GM19452 (cell line): ENCODE results near the gene USP9X.
A peak's percentile ranks its signal among the peaks of the same experiment; 100 is the strongest.
"Not testable (repeated sequence)": the region's sequence is repeated elsewhere in the genome, so short reads cannot be mapped to it uniquely, and the experiment has no call there.

Experiments
- ATAC-seq: cut with Tn5 transposase; IDR thresholded peaks from one replicate; pipeline ENCODE4 v1.9.1; 2021; ENCODE audit not compliant: unreplicated experiment

USP9X gene

GRCh38 chrX:41118156-41118555, 32.9 kb downstream of the USP9X start:
- ATAC-seq: no peak

GRCh38 chrX:41119803-41120202, 34.6 kb downstream of the USP9X start:
- ATAC-seq: no peak

GRCh38 chrX:41121766-41122165, 36.5 kb downstream of the USP9X start:
- ATAC-seq: no peak

DNA sequence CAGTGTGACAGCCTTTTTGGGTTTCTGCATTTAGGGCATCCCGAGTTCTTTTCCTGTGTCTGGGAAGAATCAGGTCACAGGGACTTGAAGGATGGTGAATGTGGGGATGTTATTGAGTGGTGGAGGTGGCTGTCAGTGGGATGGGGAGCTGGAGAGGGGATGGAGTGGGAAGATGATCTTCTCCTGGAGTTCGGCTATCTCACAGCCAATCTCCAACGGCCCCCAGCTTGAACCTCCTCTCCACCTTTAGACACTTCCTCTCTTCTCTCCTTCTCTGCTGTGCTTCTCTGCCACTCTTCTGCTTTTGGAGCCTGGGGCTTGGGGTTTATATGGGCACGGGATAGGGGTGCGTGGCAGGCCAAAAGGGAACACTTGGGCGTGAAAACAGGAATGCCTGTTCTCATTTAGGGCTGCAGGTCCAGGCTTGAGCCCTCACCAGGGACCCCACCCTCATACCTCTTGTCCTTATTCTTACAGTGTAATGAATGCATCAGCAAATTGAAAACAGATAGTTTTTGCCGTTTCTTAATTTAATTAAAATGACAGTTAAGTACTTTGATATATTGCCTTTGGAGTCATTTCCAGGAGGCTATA, 37.5 kb downstream of the USP9X start:
- no peak for ATAC-seq

DNA sequence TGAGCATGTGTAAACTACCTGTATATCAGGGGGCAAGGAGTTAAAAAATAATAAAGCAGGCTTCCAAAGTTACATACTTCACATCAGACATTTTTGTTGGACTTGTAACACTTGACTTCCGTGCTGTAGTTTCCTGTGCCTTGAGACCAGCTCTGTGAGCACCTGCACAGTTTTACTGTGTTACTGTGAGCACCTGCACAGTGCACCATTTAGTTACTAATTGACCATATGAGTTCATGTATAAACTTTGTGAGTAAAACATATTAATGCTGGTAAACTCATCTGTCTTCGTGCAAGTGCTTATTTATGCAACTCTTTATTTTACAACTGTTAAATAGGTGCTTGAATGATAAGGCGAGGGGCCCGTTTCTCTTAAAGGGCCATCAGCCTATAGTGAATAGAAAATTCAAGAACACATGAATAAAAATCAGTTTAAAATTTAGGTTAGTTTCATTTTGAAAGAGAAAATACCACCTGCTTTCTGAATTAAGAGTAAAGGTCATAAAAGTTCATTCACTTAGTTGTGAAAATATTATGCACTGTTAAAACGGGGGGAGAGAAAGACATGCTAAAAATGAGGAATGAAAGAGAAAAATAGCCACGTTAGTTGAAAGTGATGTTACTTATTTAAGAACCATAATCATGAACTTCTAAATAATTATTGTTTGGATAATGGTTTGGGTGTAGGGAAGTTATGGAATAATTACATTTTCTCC, 42.4 kb downstream of the USP9X start:
- peak; percentile 70 for ATAC-seq

GRCh38 chrX:41128955-41129354, 43.7 kb downstream of the USP9X start:
- no peak for ATAC-seq

DNA sequence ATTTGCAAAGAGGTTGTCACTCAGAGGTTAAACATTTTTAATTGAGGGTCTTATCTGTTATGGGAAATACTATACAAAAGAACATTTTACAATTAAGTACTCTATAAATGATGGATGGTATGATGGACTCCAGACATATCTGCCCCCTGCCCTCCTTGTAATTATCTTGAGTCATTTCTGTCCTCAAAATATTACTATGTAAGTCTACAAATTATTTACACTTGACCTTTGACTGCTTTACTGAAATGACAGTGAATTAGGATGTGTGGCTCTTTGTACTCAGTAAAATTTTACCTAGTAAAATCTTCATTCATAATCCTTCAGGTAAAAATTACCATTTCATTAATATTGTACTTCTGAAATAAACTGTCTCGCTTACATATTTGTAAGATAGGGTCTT, 46.5 kb downstream of the USP9X start:
- no peak for ATAC-seq

DNA sequence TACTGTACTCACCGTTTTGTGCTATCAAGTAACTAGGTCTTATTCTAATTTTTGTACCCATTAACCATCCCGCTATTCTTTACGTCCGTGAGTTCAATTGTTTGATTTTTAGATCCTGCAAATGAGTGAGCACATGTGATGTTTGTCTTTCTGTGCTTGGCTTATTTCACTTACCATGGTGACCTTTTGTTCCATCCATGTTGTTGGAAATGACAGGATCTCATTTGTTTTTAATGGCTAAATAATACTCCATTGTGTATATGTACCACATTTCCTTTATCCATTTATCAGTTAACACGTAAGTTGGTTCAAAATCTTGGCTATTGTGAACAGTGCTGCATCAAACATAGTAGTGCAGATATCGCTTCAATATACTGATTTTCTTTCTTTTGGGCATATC, 48.3 kb downstream of the USP9X start:
- ATAC-seq: no peak

DNA sequence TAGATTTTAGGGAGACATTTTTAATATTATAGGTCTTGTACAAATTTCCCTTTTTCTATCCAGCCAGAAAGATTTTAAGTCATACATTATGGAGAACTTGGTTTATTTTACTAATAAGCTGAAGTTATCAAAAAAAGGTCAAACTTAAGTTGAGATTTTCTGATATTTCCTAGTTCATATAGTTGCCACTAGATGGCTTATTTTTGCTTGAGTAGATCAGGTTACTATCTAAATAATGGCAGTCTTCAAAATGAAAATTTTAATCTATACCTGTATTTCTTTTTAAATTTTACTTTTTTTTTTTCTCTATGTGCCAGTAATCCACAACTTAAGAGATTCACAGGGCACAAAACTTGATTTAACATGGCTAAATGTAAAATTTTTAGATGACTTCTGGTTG, 52.3 kb downstream of the USP9X start:
- ATAC-seq: no peak

DNA sequence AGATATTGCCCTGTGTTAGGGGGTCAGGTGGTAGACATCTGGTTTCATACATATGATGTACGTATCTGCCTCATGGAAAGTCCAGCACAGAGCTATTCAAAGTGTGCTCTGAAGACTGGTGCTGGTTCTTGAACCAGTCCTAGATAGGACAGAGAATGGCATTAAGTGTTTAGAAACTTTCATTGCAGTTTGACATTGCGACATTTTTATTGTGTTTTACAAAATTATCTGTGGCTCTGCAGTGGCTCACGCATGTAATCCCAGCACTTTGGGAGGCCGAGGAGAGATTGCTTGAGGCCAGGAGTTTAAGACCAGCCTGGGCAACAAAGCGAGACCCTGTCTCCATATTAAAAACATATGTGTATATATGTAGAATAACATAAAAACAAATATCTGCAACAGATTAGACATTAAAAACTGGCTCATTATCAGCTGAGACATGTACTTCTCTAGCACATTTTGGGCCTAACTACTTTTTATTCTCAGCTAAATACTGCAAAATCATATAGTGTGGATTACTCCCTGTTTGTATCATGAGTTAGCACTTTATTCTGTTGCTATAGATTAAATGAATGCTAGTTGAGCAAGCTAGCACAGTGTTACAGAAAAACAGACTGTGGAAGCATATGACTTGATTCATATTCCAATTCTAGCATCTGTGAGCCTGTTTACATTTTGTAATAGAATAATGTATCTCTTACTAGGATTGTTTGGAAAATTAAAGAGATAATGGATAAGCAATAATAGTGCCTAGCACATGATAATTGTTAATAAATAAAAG, 57.1 kb downstream of the USP9X start:
- no peak for ATAC-seq

DNA sequence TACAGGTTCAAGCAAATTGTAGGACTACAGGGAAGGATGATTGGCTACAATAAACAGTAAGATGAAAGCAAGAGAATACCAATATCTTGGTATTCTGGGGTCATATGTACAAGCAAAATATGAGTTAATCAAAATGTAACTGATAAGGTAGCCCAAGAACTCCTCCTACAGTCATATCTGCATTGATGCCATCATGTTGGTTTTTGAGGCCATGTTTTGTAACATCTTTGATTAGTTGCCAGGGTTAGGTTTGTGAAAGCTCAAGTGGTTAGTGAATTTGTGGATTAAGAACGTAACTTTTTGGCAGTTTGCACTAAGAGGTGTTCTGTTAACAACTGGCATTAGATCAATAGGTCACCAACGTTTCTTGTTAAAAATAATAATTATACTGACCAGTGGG, 59.6 kb downstream of the USP9X start:
- no peak for ATAC-seq

DNA sequence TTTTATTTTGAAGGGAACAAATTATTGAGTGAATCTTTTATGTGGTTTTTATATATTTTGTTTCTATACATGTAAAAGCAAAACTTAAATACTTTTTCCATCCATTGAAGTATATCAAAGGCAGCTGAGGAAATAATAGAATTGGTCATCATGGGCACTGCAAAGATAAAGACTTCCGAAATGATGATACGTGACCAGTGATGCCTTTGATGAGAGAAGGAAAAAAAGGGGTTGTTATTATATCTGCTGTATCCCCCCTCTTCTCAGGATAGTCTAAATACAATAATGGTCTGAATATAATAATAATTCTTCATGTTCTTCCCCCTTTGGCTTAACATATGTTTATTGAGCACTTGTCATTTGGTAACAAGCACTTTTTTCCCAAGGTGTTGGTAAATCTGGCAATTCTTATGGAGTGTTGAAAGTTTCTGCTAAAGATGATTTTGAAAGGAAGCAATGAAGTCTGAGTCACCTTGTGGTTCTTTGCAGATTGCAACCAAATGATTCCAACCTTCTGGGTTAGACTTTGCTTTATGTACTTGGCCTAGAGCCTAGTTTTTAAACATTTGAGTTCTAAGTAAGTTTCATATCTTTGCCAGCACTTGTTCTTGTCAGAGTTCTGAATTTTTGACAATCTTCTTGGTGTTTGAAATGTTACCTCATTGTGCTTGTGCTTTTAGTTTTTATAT, 60.8 kb downstream of the USP9X start:
- no peak for ATAC-seq

GRCh38 chrX:41148553-41148952, 63.3 kb downstream of the USP9X start:
- no peak for ATAC-seq

DNA sequence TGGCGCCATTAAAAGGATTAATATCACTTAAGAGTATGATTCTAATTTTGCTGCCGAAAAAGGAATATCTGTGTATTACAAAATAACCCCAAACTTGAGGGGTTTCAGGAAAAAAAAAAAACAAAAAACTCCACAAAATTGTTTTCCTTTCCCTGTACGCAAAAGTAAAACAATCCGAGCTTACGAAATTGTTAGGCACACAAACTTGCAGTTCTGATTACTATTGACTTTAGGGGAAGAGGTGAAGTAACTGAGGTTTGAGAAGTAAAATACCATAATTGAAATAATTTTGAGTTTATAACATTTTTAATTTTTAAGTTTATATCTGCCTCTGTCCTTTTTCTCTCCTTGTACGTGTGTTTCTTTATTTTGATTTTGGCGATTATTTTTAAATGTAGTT, 64.8 kb downstream of the USP9X start:
- ATAC-seq: no peak

- ATAC-seq: not testable (repeated sequence)
Observed at GRCh38 chrX:41151726-41152125, 66.5 kb downstream of the USP9X start.

GRCh38 chrX:41152221-41152620, 67.0 kb downstream of the USP9X start:
- ATAC-seq: no peak

DNA sequence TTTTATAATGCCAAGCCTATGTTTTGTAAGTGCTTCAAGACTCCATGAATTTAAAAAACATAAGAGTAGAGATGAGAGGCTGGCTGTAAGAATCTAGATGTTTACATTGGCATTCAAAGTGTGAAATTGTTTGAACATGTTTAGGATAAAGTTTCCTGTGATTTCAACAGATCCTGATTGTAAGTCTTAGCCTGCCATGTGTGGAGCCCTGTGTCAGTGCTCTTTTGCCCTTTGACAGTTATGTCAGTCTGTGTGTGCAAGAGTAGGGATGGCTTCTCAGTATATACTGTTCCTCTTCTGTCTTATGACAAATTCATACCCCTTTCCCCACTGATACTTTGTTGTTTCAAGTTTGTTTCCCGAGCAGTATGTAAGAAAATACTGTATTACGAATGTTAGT, 68.2 kb downstream of the USP9X start:
- ATAC-seq: no peak

GRCh38 chrX:41153957-41154356, 68.7 kb downstream of the USP9X start:
- no peak for ATAC-seq

GRCh38 chrX:41164449-41164848, 79.2 kb downstream of the USP9X start:
- no peak for ATAC-seq

GRCh38 chrX:41167888-41168287, 82.6 kb downstream of the USP9X start:
- ATAC-seq: no peak

- ATAC-seq: no peak
Observed at GRCh38 chrX:41176263-41176662, 91.0 kb downstream of the USP9X start.

DNA sequence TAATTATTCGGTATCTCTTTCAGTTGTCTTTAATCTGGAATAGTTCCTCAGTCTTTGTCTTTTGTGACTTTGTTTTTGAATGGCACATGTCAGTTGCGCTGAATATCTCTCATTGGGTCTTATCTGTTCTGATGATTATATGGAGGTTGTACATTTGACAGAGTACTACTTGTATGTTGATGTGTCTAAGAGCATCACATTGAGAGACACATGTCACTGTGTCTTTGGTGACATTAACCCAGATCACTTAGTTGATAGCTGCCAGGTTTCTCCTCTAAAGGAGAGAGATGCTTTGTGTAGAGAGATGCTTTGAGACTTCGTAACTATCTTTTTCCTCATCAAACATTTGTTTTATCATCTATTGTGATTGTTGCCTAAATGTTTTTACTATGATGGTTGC, 92.1 kb downstream of the USP9X start:
- ATAC-seq: no peak
